K562 (cell line): Measurements from ENCODE around the gene MILR1. TPM values are rescaled to one million over a fixed set of nuclear protein-coding genes. Genes with fewer than 3 reads are reported as not detected.
A peak's percentile ranks its signal among the peaks of the same experiment; 100 is the strongest.

Experiments used
- ARID1B ChIP-seq: fragments of 450-650 bp; IDR thresholded peaks from 2 replicates; pipeline ENCODE4 v1.6.1; 2016; ENCODE audit warnings: antibody characterized with exemption, mild to moderate bottlenecking, inconsistent platforms
- ETS2 ChIP-seq: IDR thresholded peaks from 2 replicates; pipeline ENCODE4 v1.6.1; 2016; ENCODE audit warnings: borderline replicate concordance, missing genetic modification characterization, mild to moderate bottlenecking, moderate library complexity, missing compliant biosample characterization; ENCODE audit not compliant: poor library complexity, severe bottlenecking
- FOXM1 ChIP-seq, 2 experiments: fragments of 450-650 bp in 1 of 2; sonication (generic) in 1 of 2; formaldehyde crosslinking in 1 of 2; IDR thresholded peaks; 2 replicates each; pipeline versions ENCODE4 v1.6.1 to v1.9.0; 2017 to 2022; ENCODE audit warnings: low read depth in 2 of 2, mild to moderate bottlenecking in 2 of 2, missing genetic modification reagents in 1 of 2, moderate library complexity in 1 of 2
- GABPA ChIP-seq: fragments of 200-800 bp; sonication (Bioruptor generic); conservative IDR thresholded peaks from 2 replicates; pipeline ENCODE4 v1.6.1; 2016; ENCODE audit warnings: low read depth, missing genetic modification characterization, missing compliant biosample characterization
- IFI16 ChIP-seq: fragments of 250-450 bp; sonication (Bioruptor Pico); IDR thresholded peaks from 2 replicates; pipeline ENCODE4 v2.1.2; 2022; ENCODE audit warnings: mild to moderate bottlenecking, inconsistent platforms
- L3MBTL2 ChIP-seq: fragments of 450-650 bp; IDR thresholded peaks from 2 replicates; pipeline ENCODE4 v1.6.1; 2016; ENCODE audit warnings: mild to moderate bottlenecking, moderate library complexity
- NCOA6 ChIP-seq: fragments of 450-650 bp; IDR thresholded peaks from 2 replicates; pipeline ENCODE4 v1.6.1; 2017; ENCODE audit warnings: mild to moderate bottlenecking
- NR0B1 ChIP-seq: fragments of 450-650 bp; IDR thresholded peaks from one replicate; pipeline ENCODE4 v1.6.1; 2018; ENCODE audit warnings: mild to moderate bottlenecking, moderate library complexity; ENCODE audit not compliant: partially characterized antibody
- POLR2AphosphoS5 ChIP-seq: IDR thresholded peaks from 2 replicates; pipeline ENCODE4 v1.6.1; 2011; ENCODE audit warnings: mild to moderate bottlenecking, low read depth, low read length, moderate library complexity; ENCODE audit not compliant: control insufficient read depth, insufficient read depth
- PRPF4 ChIP-seq: fragments of 200-400 bp; formaldehyde crosslinking; IDR thresholded peaks from one replicate; pipeline ENCODE4 v1.6.1; 2017; ENCODE audit warnings: low read length, low read depth, mild to moderate bottlenecking; ENCODE audit not compliant: insufficient read depth, poor library complexity, severe bottlenecking
- SIN3A ChIP-seq, 2 experiments: fragments of 150-350 bp in 1 of 2; IDR thresholded peaks; 2 replicates each; pipeline ENCODE4 v1.6.1; 2011 to 2016; ENCODE audit warnings: borderline replicate concordance in 2 of 2, low read depth in 2 of 2, low read length in 2 of 2, mild to moderate bottlenecking in 2 of 2, moderate library complexity in 2 of 2; ENCODE audit not compliant: control insufficient read depth in 1 of 2
- TEAD4 ChIP-seq, 2 experiments: sonication (generic) in 1 of 2; formaldehyde crosslinking in 1 of 2; IDR thresholded peaks; 2 replicates each; pipeline versions ENCODE4 v1.6.1 to v1.8.0; 2012 to 2022; ENCODE audit warnings: borderline replicate concordance in 1 of 2, inconsistent platforms in 1 of 2, low read length in 1 of 2, mild to moderate bottlenecking in 1 of 2, missing genetic modification reagents in 1 of 2
- TSC22D4 ChIP-seq: fragments of 450-650 bp; IDR thresholded peaks from 2 replicates; pipeline ENCODE4 v1.6.1; 2016; ENCODE audit warnings: missing genetic modification characterization, missing biosample characterization, control low read depth
- ZC3H11A ChIP-seq: IDR thresholded peaks from 2 replicates; pipeline ENCODE4 v1.6.1; 2012; ENCODE audit warnings: low read depth, low read length, improper control_type of control experiment
- ZNF318 ChIP-seq, 2 experiments: fragments of 450-650 bp; IDR thresholded peaks; 2 replicates each; pipeline ENCODE4 v1.6.1; 2016; ENCODE audit warnings: mild to moderate bottlenecking in 2 of 2, borderline replicate concordance in 1 of 2, low read depth in 1 of 2, moderate library complexity in 1 of 2
- polyA plus RNA-seq, 8 experiments: library from polyadenylated mRNA; depleted of rRNA in 4 of 8; stranded (reverse) in 5 of 8; unstranded in 3 of 8; fragments of >200 nt; fragmentation: Nextera tagmentation in 2 of 8; fragmentation: Illumina TruSeq in 1 of 8; extraction: Ambion mirVana in 2 of 8; extraction: Trizol in 1 of 8; gene quantifications; 2 replicates each; pipeline versions ENCODE4 v1.2.1 to v1.2.3, GENCODE V29; 2011 to 2014; ENCODE audit warnings: inconsistent platforms in 1 of 8, missing spikeins in 1 of 8
- total RNA-seq, 7 experiments: library from RNA; depleted of rRNA in 6 of 7; stranded (reverse); fragments of >200 nt in 6 of 7; fragmentation: Illumina TruSeq in 2 of 7; extraction: Trizol in 2 of 7; gene quantifications; 2 replicates each; pipeline versions ENCODE4 v1.2.1 to v1.2.3, GENCODE V29; 2011 to 2021; ENCODE audit warnings: low replicate concordance in 1 of 7

The MILR1 gene
- total and polyA plus RNA-seq, 9 of the 15 experiments (the other 6 are each of a cell fraction or from before 2014, with no cell fraction given), result 3.8 to 14.1 (median 7.1) TPM

DNA sequence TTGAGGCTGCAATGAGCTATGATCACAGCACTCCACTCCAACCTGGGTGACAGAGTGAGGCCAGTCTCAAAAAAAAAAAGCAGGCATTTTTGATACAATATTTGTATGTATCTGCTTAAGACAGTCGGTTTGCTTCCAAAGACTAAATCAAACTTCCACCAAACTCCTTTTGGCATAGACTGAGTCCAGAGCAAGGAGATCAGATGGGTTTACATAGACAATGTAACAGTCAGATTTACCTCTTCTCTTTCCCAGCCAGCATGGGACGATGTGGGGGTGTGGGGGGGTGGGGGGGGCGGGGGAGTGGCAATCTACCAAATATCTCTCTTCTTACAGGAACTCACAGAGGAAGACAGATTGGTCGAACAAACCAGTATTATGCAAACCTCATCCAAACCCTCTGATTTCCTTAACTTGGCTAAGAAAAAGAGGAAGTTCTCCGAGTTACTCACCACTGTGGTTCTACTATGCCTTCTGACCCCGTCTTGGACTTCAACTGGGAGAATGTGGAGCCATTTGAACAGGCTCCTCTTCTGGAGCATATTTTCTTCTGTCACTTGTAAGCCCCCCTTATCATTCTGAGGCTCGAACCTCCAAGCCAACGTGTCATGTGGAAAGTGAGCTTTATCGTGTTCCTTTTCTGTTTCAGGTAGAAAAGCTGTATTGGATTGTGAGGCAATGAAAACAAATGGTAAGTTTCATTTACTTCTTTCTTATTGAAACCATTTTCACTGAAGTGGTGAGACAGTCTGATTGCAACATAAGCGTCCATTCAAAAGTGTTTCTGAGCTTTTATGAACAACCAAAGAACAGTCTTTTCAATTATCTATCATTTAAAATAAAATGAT, at the start of gene MILR1 (continued):
- TF ChIP-seq ZNF318 (IDR thresholded peaks at IDR 0.05; ENCODE audit: borderline replicate concordance in 1 of 2, low read depth in 1 of 2) (0 out of 4 replicates have a peak, but pooled peaks of 1 of the 2 experiments have one; percentile 80), ETS2 (no peak), POLR2AphosphoS5 (peak; percentile 45; the same call in 1 of the 2 replicates), TSC22D4 (tag) (no peak), ZC3H11A (no peak), NCOA6 (0 out of 2 replicates have a peak, but pooled peaks have one; percentile 38), PRPF4 (no peak), SIN3A (IDR thresholded peaks at IDR 0.05; ENCODE audit: borderline replicate concordance in 2 of 2, control insufficient read depth in 1 of 2, low read depth in 2 of 2, low read length in 2 of 2) (0 out of 4 replicates have a peak, but pooled peaks of 1 of the 2 experiments have one; percentile 35), IFI16 (CRISPR knock-in tag) (no peak), GABPA (peak; percentile 56), NR0B1 (no peak), TEAD4 (IDR thresholded peaks at IDR 0.05; ENCODE audit: low read length) (peak; percentile 55), TEAD4 (CRISPR knock-in tag; IDR thresholded peaks at IDR 0.05; ENCODE audit: borderline replicate concordance) (no peak), FOXM1 (IDR thresholded peaks at IDR 0.05; ENCODE audit: low read depth) (peak; percentile 12; the same call in 1 of the 2 replicates), FOXM1 (CRISPR knock-in tag; IDR thresholded peaks at IDR 0.05; ENCODE audit: low read depth) (no peak), L3MBTL2 (peak; percentile 48), ARID1B (peak; percentile 80)
